Stimulated activated CD4-positive, alpha-beta T cell treated with anti-CD3 and anti-CD28 coated beads, Interleukin-4, amount 100 ng/mL, for 48 hours (primary cell): Measurements from ENCODE around the gene TSPAN15.

Experiments
- DNase-seq, 2 donors: peaks; one replicate each; pipeline ENCODE4 v3.0.0-alpha.2; 2020; ENCODE audit warnings: low read depth in 2 of 2

The TSPAN15 gene

GRCh38 chr10:69451209-69451783 lies at the start of gene TSPAN15:
TSS of gene TSPAN15 (plus strand) at chr10:69451465. CDS start at chr10:69451595, 130 bp downstream.
- DNase-seq = peak; percentile 68 to 79

- DNase-seq = no peak
These were observed 48.9 kb upstream of the TSPAN15 start for GRCh38 chr10:69402386-69402785.

- no peak for DNase-seq
These were observed 48.2 kb upstream of the TSPAN15 start for GRCh38 chr10:69403066-69403465.

GRCh38 chr10:69403519-69403918 lies 47.7 kb upstream of the TSPAN15 start:
- DNase-seq = no peak

GRCh38 chr10:69404786-69405185 lies 46.5 kb upstream of the TSPAN15 start:
- no peak for DNase-seq

- DNase-seq = no peak
These were observed 46.0 kb upstream of the TSPAN15 start for GRCh38 chr10:69405221-69405620.

- no peak for DNase-seq
These were observed 44.9 kb upstream of the TSPAN15 start for GRCh38 chr10:69406302-69406811.

- no peak for DNase-seq
These were observed 44.3 kb upstream of the TSPAN15 start for GRCh38 chr10:69406816-69407580.

- no peak for DNase-seq
These were observed 43.5 kb upstream of the TSPAN15 start for GRCh38 chr10:69407621-69408301.

- DNase-seq = peak; percentile 84 to 86
These were observed 42.7 kb upstream of the TSPAN15 start for GRCh38 chr10:69408318-69409175.

- DNase-seq = peak in 1 of 2 donors; percentile 20
These were observed 42.1 kb upstream of the TSPAN15 start for GRCh38 chr10:69409176-69409495.

- no peak for DNase-seq
These were observed 41.3 kb upstream of the TSPAN15 start for GRCh38 chr10:69409968-69410367.

- DNase-seq = no peak
These were observed 40.8 kb upstream of the TSPAN15 start for GRCh38 chr10:69410487-69410886.

- no peak for DNase-seq
These were observed 39.8 kb upstream of the TSPAN15 start for GRCh38 chr10:69411476-69411875.

- no peak for DNase-seq
These were observed 39.0 kb upstream of the TSPAN15 start for GRCh38 chr10:69412232-69412790.

GRCh38 chr10:69413221-69413865 lies 37.9 kb upstream of the TSPAN15 start:
- DNase-seq = no peak

GRCh38 chr10:69414036-69415018 lies 36.9 kb upstream of the TSPAN15 start:
- DNase-seq = no peak

GRCh38 chr10:69415049-69415448 lies 36.2 kb upstream of the TSPAN15 start:
- DNase-seq = no peak

GRCh38 chr10:69415951-69416350 lies 35.3 kb upstream of the TSPAN15 start:
- DNase-seq = no peak

- DNase-seq = no peak
These were observed 34.6 kb upstream of the TSPAN15 start, which contains the start of gene TACR2 for GRCh38 chr10:69416695-69417094. TSS of gene TACR2 (minus strand) at chr10:69416918. CDS start at chr10:69416323, 595 bp downstream.
